Occipital lobe (tissue), 2 donors: ENCODE data around the gene IFT122. TPM values are rescaled to one million over a fixed set of nuclear protein-coding genes. Genes with fewer than 3 reads are reported as not detected.

Source experiments
- DNase-seq: peaks from one replicate; lab custom pipeline; 2025; lab: John Stamatoyannopoulos, UW
- total RNA-seq: library from RNA; depleted of rRNA; stranded (reverse); fragments of >200 nt; gene quantifications from one replicate; pipeline ENCODE4 v1.2.3, GENCODE V29; 2014

Gene IFT122
- total RNA-seq, 1 donor from 2014 or later, result 23.7 TPM

- no peak for DNase-seq
Observed at GRCh38 chr3:129555153-129555550, 115.1 kb downstream of the IFT122 start.

GRCh38 chr3:129555616-129556357, 115.8 kb downstream of the IFT122 start:
- DNase-seq, result no peak

- DNase-seq, result no peak
Observed at GRCh38 chr3:129556358-129556695, 116.3 kb downstream of the IFT122 start.

- DNase-seq, result no peak
Observed at GRCh38 chr3:129556890-129557547, 117.0 kb downstream of the IFT122 start.

- peak; percentile 19 for DNase-seq
Observed at GRCh38 chr3:129557548-129557894, 117.5 kb downstream of the IFT122 start.

GRCh38 chr3:129558081-129558771, 118.2 kb downstream of the IFT122 start:
- no peak for DNase-seq

GRCh38 chr3:129558772-129559564, 118.9 kb downstream of the IFT122 start:
- DNase-seq, result no peak

GRCh38 chr3:129559565-129560079, 119.6 kb downstream of the IFT122 start:
- no peak for DNase-seq

- DNase-seq, result no peak
Observed at GRCh38 chr3:129560269-129560787, 120.3 kb downstream of the IFT122 start.

- no peak for DNase-seq
Observed at GRCh38 chr3:129560911-129561594, 121.0 kb downstream of the IFT122 start.

GRCh38 chr3:129561619-129562248, 121.7 kb downstream of the IFT122 start:
- DNase-seq, result no peak

GRCh38 chr3:129562803-129563202, 122.8 kb downstream of the IFT122 start:
- DNase-seq, result no peak

GRCh38 chr3:129563332-129563731, 123.3 kb downstream of the IFT122 start:
- no peak for DNase-seq

- DNase-seq, result no peak
Observed at GRCh38 chr3:129563850-129564535, 124.0 kb downstream of the IFT122 start.

- no peak for DNase-seq
Observed at GRCh38 chr3:129564981-129565644, 125.1 kb downstream of the IFT122 start.

GRCh38 chr3:129565902-129566301, 125.9 kb downstream of the IFT122 start:
- DNase-seq, result no peak

GRCh38 chr3:129567176-129567705, 127.2 kb downstream of the IFT122 start:
- no peak for DNase-seq

GRCh38 chr3:129567939-129568338, 127.9 kb downstream of the IFT122 start:
- DNase-seq, result no peak

GRCh38 chr3:129569856-129570255, 129.8 kb downstream of the IFT122 start:
- DNase-seq, result no peak
